Tibial nerve (tissue), 4 donors: Measurements from ENCODE around the gene ZFP92.

ENCODE experiments used
- CTCF ChIP-seq, 5 experiments: fragments of 200-600 bp in 3 of 5; fragments of 450-650 bp in 2 of 5; sonication (generic) in 3 of 5; IDR thresholded peaks; one replicate each; pipeline ENCODE4 v1.5.1; 2016 to 2019; ENCODE audit warnings: antibody characterized with exemption in 5 of 5, mild to moderate bottlenecking in 3 of 5, moderate library complexity in 2 of 5
- EP300 ChIP-seq, 2 donors: sonication (generic); formaldehyde crosslinking; IDR thresholded peaks; one replicate each; pipeline ENCODE4 v1.6.1; 2017; ENCODE audit warnings: antibody characterized with exemption in 2 of 2, mild to moderate bottlenecking in 1 of 2
- POLR2A ChIP-seq, 2 donors: fragments of 450-650 bp; IDR thresholded peaks; one replicate each; pipeline ENCODE4 v1.6.1; 2017; ENCODE audit warnings: antibody characterized with exemption in 2 of 2, mild to moderate bottlenecking in 2 of 2, moderate library complexity in 2 of 2

- no peak for TF ChIP-seq CTCF (IDR thresholded peaks at IDR 0.05)
- no peak for TF ChIP-seq EP300 (IDR thresholded peaks at IDR 0.05)
- TF ChIP-seq POLR2A (IDR thresholded peaks at IDR 0.05): no peak
These were observed 38.3 kb downstream of the ZFP92 start for GRCh38 chrX:153449368-153450113.
